Fibroblast of pulmonary artery (primary cell): ENCODE measurements around the gene INTS4.
A peak's percentile ranks its signal among the peaks of the same experiment; 100 is the strongest.
"Not testable (repeated sequence)": the region's sequence is repeated elsewhere in the genome, so short reads cannot be mapped to it uniquely, and the experiment has no call there.

ENCODE experiments used
- DNase-seq: peaks from one replicate; pipeline ENCODE4 v3.0.0-alpha.2; 2010; ENCODE audit warnings: low read depth
- H3K4me3 ChIP-seq: replicated peaks from 2 replicates; pipeline ENCODE4 v1.5.1; 2011; ENCODE audit warnings: low read depth, mild to moderate bottlenecking, control low read depth, low read length, moderate library complexity
- CTCF ChIP-seq: IDR thresholded peaks from 2 replicates; pipeline ENCODE4 v1.5.1; 2011; ENCODE audit warnings: mild to moderate bottlenecking, control low read depth, low read length, inconsistent platforms; ENCODE audit errors: missing control alignments

Gene INTS4

GRCh38 chr11:77917713-77918112 is 76.8 kb downstream of the INTS4 start:
- H3K4me3 ChIP-seq, DNase-seq: not testable (repeated sequence)

GRCh38 chr11:77914307-77914791 is 80.1 kb downstream of the INTS4 start:
- not testable (repeated sequence) for H3K4me3 ChIP-seq
- DNase-seq, result peak; percentile 82

GRCh38 chr11:77913608-77914306 is 80.7 kb downstream of the INTS4 start:
- DNase-seq, result peak; percentile 7
- H3K4me3 ChIP-seq, result not testable (repeated sequence)

GRCh38 chr11:77910828-77911227 is 83.6 kb downstream of the INTS4 start:
- not testable (repeated sequence) for H3K4me3 ChIP-seq
- DNase-seq, result peak; percentile 11

GRCh38 chr11:77909277-77909676 is 85.2 kb downstream of the INTS4 start:
- DNase-seq, result no peak
- H3K4me3 ChIP-seq, result no peak overlapping the region
- no peak for TF ChIP-seq CTCF

GRCh38 chr11:77908835-77909234 is 85.6 kb downstream of the INTS4 start:
- TF ChIP-seq CTCF, result no peak
- no peak for DNase-seq
- H3K4me3 ChIP-seq, result no peak overlapping the region

- not testable (repeated sequence) for H3K4me3 ChIP-seq, DNase-seq
Measured at GRCh38 chr11:77894949-77895348, 99.5 kb downstream of the INTS4 start.

- H3K4me3 ChIP-seq, DNase-seq: not testable (repeated sequence)
Measured at GRCh38 chr11:77891703-77892102, 102.8 kb downstream of the INTS4 start.

- not testable (repeated sequence) for H3K4me3 ChIP-seq
- peak; percentile 29 for DNase-seq
Measured at GRCh38 chr11:77891256-77891655, 103.2 kb downstream of the INTS4 start.

GRCh38 chr11:77890619-77891056 is 103.8 kb downstream of the INTS4 start:
- peak; percentile 44 for DNase-seq
- not testable (repeated sequence) for H3K4me3 ChIP-seq

- H3K4me3 ChIP-seq, DNase-seq: not testable (repeated sequence)
Measured at GRCh38 chr11:77890100-77890614, 104.3 kb downstream of the INTS4 start.

- not testable (repeated sequence) for DNase-seq, H3K4me3 ChIP-seq
Measured at GRCh38 chr11:77889045-77889444, 105.4 kb downstream of the INTS4 start.
